ENCODE measurements around the gene PLEKHF1.
"Not testable (repeated sequence)": the region's sequence is repeated elsewhere in the genome, so short reads cannot be mapped to it uniquely, and the experiment has no call there.

Gene PLEKHF1

GRCh38 chr19:29709440-29709798 is 44.2 kb downstream of the PLEKHF1 start:
- not testable (repeated sequence) for DNase-seq (ENCODE audit: low read depth in 1 of 2, low spot score in 1 of 2); H3K27me3 ChIP-seq (ENCODE audit: insufficient read depth, poor library complexity, severe bottlenecking); H3K27ac ChIP-seq (replicated peaks); H3K4me3 ChIP-seq (replicated peaks; ENCODE audit: insufficient read depth, low read length)
- 0 out of 2 replicates have a peak, but pooled peaks have one; percentile 24 for TF ChIP-seq SPI1 (IDR thresholded peaks at IDR 0.05; ENCODE audit: borderline replicate concordance, low read depth)

- TF ChIP-seq POLR2AphosphoS5 (IDR thresholded peaks at IDR 0.05; ENCODE audit: low read depth) = no peak
- no peak for TF ChIP-seq CTCF (IDR thresholded peaks at IDR 0.05; ENCODE audit: insufficient read depth, low read length)
- TF ChIP-seq SPI1 (IDR thresholded peaks at IDR 0.05; ENCODE audit: borderline replicate concordance, low read depth) = no peak
- TF ChIP-seq GABPA (IDR thresholded peaks at IDR 0.05; ENCODE audit: low read depth) = no peak
- TF ChIP-seq, protein P1, sequence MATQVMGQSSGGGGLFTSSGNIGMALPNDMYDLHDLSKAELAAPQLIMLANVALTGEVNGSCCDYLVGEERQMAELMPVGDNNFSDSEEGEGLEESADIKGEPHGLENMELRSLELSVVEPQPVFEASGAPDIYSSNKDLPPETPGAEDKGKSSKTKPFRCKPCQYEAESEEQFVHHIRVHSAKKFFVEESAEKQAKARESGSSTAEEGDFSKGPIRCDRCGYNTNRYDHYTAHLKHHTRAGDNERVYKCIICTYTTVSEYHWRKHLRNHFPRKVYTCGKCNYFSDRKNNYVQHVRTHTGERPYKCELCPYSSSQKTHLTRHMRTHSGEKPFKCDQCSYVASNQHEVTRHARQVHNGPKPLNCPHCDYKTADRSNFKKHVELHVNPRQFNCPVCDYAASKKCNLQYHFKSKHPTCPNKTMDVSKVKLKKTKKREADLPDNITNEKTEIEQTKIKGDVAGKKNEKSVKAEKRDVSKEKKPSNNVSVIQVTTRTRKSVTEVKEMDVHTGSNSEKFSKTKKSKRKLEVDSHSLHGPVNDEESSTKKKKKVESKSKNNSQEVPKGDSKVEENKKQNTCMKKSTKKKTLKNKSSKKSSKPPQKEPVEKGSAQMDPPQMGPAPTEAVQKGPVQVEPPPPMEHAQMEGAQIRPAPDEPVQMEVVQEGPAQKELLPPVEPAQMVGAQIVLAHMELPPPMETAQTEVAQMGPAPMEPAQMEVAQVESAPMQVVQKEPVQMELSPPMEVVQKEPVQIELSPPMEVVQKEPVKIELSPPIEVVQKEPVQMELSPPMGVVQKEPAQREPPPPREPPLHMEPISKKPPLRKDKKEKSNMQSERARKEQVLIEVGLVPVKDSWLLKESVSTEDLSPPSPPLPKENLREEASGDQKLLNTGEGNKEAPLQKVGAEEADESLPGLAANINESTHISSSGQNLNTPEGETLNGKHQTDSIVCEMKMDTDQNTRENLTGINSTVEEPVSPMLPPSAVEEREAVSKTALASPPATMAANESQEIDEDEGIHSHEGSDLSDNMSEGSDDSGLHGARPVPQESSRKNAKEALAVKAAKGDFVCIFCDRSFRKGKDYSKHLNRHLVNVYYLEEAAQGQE (IDR thresholded peaks at IDR 0.05; ENCODE audit: insufficient replicate concordance, low read depth) = no peak
- H3K27me3 ChIP-seq (ENCODE audit: insufficient read depth, poor library complexity, severe bottlenecking) = no peaks in the 10 kb centered on the region
- H3K4me3 ChIP-seq (replicated peaks; ENCODE audit: insufficient read depth, low read length) = no peak overlapping the region
- DNase-seq (ENCODE audit: low read depth in 1 of 2, low spot score in 1 of 2) = no peak
- H3K27ac ChIP-seq (replicated peaks) = no peak overlapping the region
These were observed 46.4 kb downstream of the PLEKHF1 start for GRCh38 chr19:29711584-29712132.

GRCh38 chr19:29712744-29713516 is 47.7 kb downstream of the PLEKHF1 start:
- TF ChIP-seq SPI1 (IDR thresholded peaks at IDR 0.05; ENCODE audit: borderline replicate concordance, low read depth) = no peak
- no peak for TF ChIP-seq CTCF (IDR thresholded peaks at IDR 0.05; ENCODE audit: insufficient read depth, low read length)
- no peak for TF ChIP-seq POLR2AphosphoS5 (IDR thresholded peaks at IDR 0.05; ENCODE audit: low read depth)
- no peak for TF ChIP-seq GABPA (IDR thresholded peaks at IDR 0.05; ENCODE audit: low read depth)
- TF ChIP-seq, protein P1 (IDR thresholded peaks at IDR 0.05; ENCODE audit: insufficient replicate concordance, low read depth) = no peak
- Histone ChIP-seq H3K27me3 (ENCODE audit: insufficient read depth, poor library complexity, severe bottlenecking) (no peaks in the 10 kb centered on the region), H3K27ac (replicated peaks) (no peak overlapping the region), H3K4me3 (replicated peaks; ENCODE audit: insufficient read depth, low read length) (no peak overlapping the region)
- DNase-seq (ENCODE audit: low read depth in 1 of 2, low spot score in 1 of 2) = no peak

DNA sequence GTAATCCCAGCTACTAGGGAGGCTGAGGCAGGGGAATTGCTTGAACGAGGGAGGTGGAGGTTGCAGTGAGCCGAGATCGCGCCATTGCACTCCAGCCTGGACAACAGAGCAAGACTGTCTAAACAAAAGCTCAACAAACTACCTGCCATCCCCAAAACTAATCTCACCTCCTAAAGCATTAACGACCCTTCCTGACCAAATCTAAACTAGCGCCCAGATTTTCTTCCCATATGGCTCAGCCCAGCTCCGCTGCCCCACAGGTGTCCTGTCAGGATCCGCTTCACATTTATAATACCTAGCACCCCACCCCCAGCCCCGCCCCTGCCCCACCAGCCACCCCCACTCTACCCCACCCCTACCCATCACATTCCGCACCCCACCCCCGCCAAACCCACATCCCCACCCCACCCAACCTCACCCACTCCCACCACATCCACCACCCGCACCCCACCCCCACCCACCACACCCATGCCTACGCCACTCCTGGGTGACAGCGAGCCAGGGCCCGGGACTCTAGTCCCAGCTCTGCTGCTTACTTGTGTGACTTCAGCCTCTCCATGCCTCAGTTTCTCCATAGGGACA is 49.2 kb downstream of the PLEKHF1 start:
- no peak for DNase-seq (ENCODE audit: low read depth in 1 of 2, low spot score in 1 of 2)
- H3K4me3 ChIP-seq (replicated peaks; ENCODE audit: insufficient read depth, low read length) = peak overlapping the region; percentile 83
- H3K27me3 ChIP-seq (ENCODE audit: insufficient read depth, poor library complexity, severe bottlenecking) = no peaks in the 10 kb centered on the region
- no peak for TF ChIP-seq POLR2AphosphoS5 (IDR thresholded peaks at IDR 0.05; ENCODE audit: low read depth)
- no peak for TF ChIP-seq CTCF (IDR thresholded peaks at IDR 0.05; ENCODE audit: insufficient read depth, low read length)
- TF ChIP-seq, protein P1 (IDR thresholded peaks at IDR 0.05; ENCODE audit: insufficient replicate concordance, low read depth) = no peak
- no peak for TF ChIP-seq GABPA (IDR thresholded peaks at IDR 0.05; ENCODE audit: low read depth)
- no peak for TF ChIP-seq SPI1 (IDR thresholded peaks at IDR 0.05; ENCODE audit: borderline replicate concordance, low read depth)
- H3K27ac ChIP-seq (replicated peaks) = peak overlapping the region; percentile 93
